K562 (cell line): Measurements from ENCODE around the gene TRIM25. TPM values are rescaled to one million over a fixed set of nuclear protein-coding genes. Genes with fewer than 3 reads are reported as not detected.

ENCODE experiments used
- ARID1B ChIP-seq: fragments of 450-650 bp; IDR thresholded peaks from 2 replicates; pipeline ENCODE4 v1.6.1; 2016; ENCODE audit warnings: antibody characterized with exemption, mild to moderate bottlenecking, inconsistent platforms
- CHD1 ChIP-seq: fragments of 200-600 bp; sonication (generic); IDR thresholded peaks from one replicate; pipeline ENCODE4 v1.6.1; 2012; ENCODE audit warnings: mild to moderate bottlenecking, moderate library complexity, low read length, inconsistent platforms
- CHD7 ChIP-seq: fragments of 200-600 bp; sonication (generic); IDR thresholded peaks from one replicate; pipeline ENCODE4 v1.6.1; 2012; ENCODE audit warnings: mild to moderate bottlenecking, low read depth, low read length, inconsistent platforms
- COPS2 ChIP-seq: fragments of 450-650 bp; conservative IDR thresholded peaks from 2 replicates; pipeline ENCODE4 v1.6.1; 2016; ENCODE audit warnings: mild to moderate bottlenecking, moderate library complexity
- DNMT1 ChIP-seq: fragments of 450-650 bp; IDR thresholded peaks from 2 replicates; pipeline ENCODE4 v1.6.1; 2016; ENCODE audit warnings: antibody characterized with exemption, mild to moderate bottlenecking
- E4F1 ChIP-seq: fragments of 250-450 bp; sonication (Bioruptor Pico); IDR thresholded peaks from 2 replicates; pipeline ENCODE4 v1.5.0; 2021; ENCODE audit warnings: mild to moderate bottlenecking, borderline replicate concordance
- FOXK1 ChIP-seq: sonication (generic); formaldehyde crosslinking; IDR thresholded peaks from 2 replicates; pipeline ENCODE4 v1.8.0; 2022; ENCODE audit warnings: missing genetic modification reagents, mild to moderate bottlenecking, borderline replicate concordance
- HBP1 ChIP-seq: fragments of 450-650 bp; formaldehyde crosslinking; IDR thresholded peaks from 2 replicates; pipeline ENCODE4 v1.4.0; 2022; ENCODE audit warnings: missing genetic modification characterization
- MEF2A ChIP-seq: IDR thresholded peaks from 2 replicates; pipeline ENCODE4 v1.6.1; 2011; ENCODE audit warnings: low read depth, mild to moderate bottlenecking, low read length, moderate library complexity; ENCODE audit not compliant: control insufficient read depth
- MYC ChIP-seq, 2 experiments: fragments of 250-450 bp in 1 of 2; sonication (Bioruptor Pico) in 1 of 2; IDR thresholded peaks; 2 replicates each; pipeline versions ENCODE4 v1.5.1 to v1.6.1; 2012 to 2021; ENCODE audit warnings: low read depth in 2 of 2, borderline replicate concordance in 1 of 2, improper control_type of control experiment in 1 of 2, low read length in 1 of 2, mild to moderate bottlenecking in 1 of 2, moderate library complexity in 1 of 2
- YY1 ChIP-seq, 3 experiments: IDR thresholded peaks; 2 replicates each; pipeline ENCODE4 v1.6.1; 2011; ENCODE audit warnings: low read length in 2 of 3, mild to moderate bottlenecking in 2 of 3, moderate library complexity in 2 of 3, borderline replicate concordance in 1 of 3, control low read depth in 1 of 3, low read depth in 1 of 3; ENCODE audit not compliant: insufficient read depth in 3 of 3, insufficient replicate concordance in 2 of 3, control insufficient read depth in 1 of 3, insufficient read length in 1 of 3; ENCODE audit errors: extremely low read depth in 1 of 3
- ZFX ChIP-seq: sonication (generic); formaldehyde crosslinking; IDR thresholded peaks from 2 replicates; pipeline ENCODE4 v1.8.0; 2022; ENCODE audit warnings: mild to moderate bottlenecking, missing genetic modification reagents, moderate library complexity
- polyA plus RNA-seq, 8 experiments: library from polyadenylated mRNA; depleted of rRNA in 4 of 8; stranded (reverse) in 5 of 8; unstranded in 3 of 8; fragments of >200 nt; fragmentation: Nextera tagmentation in 2 of 8; fragmentation: Illumina TruSeq in 1 of 8; extraction: Ambion mirVana in 2 of 8; extraction: Trizol in 1 of 8; gene quantifications; 2 replicates each; pipeline versions ENCODE4 v1.2.1 to v1.2.3, GENCODE V29; 2011 to 2014; ENCODE audit warnings: inconsistent platforms in 1 of 8, missing spikeins in 1 of 8
- total RNA-seq, 7 experiments: library from RNA; depleted of rRNA in 6 of 7; stranded (reverse); fragments of >200 nt in 6 of 7; fragmentation: Illumina TruSeq in 2 of 7; extraction: Trizol in 2 of 7; gene quantifications; 2 replicates each; pipeline versions ENCODE4 v1.2.1 to v1.2.3, GENCODE V29; 2011 to 2021; ENCODE audit warnings: low replicate concordance in 1 of 7

TRIM25 gene
- total and polyA plus RNA-seq, 9 of the 15 experiments (the other 6 are each of a cell fraction or from before 2014, with no cell fraction given), result 5.9 to 49.5 (median 24.5) TPM

GRCh38 chr17:56876766-56877179, 37.1 kb downstream of the TRIM25 start (continued):
- TF ChIP-seq YY1 (IDR thresholded peaks at IDR 0.05; ENCODE audit: borderline replicate concordance in 1 of 3, control insufficient read depth in 1 of 3, extremely low read depth in 1 of 3, insufficient read depth in 3 of 3, insufficient read length in 1 of 3, insufficient replicate concordance in 2 of 3, low read depth in 1 of 3, low read length in 2 of 3), result peak in 1 of 3 experiments; percentile 15
- TF ChIP-seq MYC (IDR thresholded peaks at IDR 0.05; ENCODE audit: low read depth, low read length), result no peak
- no peak for TF ChIP-seq MYC (CRISPR knock-in tag; IDR thresholded peaks at IDR 0.05; ENCODE audit: borderline replicate concordance, low read depth)
- no peak for TF ChIP-seq E4F1 (CRISPR knock-in tag)
- no peak for TF ChIP-seq MEF2A
- TF ChIP-seq ARID1B, result peak; percentile 59
- TF ChIP-seq CHD1, result no peak
- TF ChIP-seq COPS2, result no peak
- TF ChIP-seq HBP1, result no peak
- TF ChIP-seq ZFX (CRISPR knock-in tag), result no peak
- no peak for TF ChIP-seq CHD7
- TF ChIP-seq DNMT1, result no peak
- TF ChIP-seq FOXK1 (CRISPR knock-in tag), result no peak
